Thyroid gland (tissue), 4 donors: Measurements from ENCODE around the gene TUBB1. TPM values are rescaled to one million over a fixed set of nuclear protein-coding genes. Genes with fewer than 3 reads are reported as not detected.
A peak's percentile ranks its signal among the peaks of the same experiment; 100 is the strongest.
"Not testable (repeated sequence)": the region's sequence is repeated elsewhere in the genome, so short reads cannot be mapped to it uniquely, and the experiment has no call there.

Experiments used
- DNase-seq, 2 donors: peaks; one replicate each; pipeline ENCODE4 v3.0.0-alpha.2; 2019
- H3K27ac ChIP-seq, 3 donors: fragments of 200-600 bp; sonication (generic); 1 replicate in 2 of 3; 2 replicates in 1 of 3; pipeline ENCODE4 v1.5.1; 2016 to 2019; ENCODE audit warnings: mild to moderate bottlenecking in 1 of 3, moderate library complexity in 1 of 3
- H3K27me3 ChIP-seq: fragments of 200-600 bp; sonication (generic); one replicate; pipeline ENCODE4 v1.5.1; 2019
- H3K36me3 ChIP-seq, 2 donors: fragments of 200-600 bp; sonication (generic); one replicate each; pipeline ENCODE4 v1.5.1; 2016 to 2019
- H3K4me1 ChIP-seq, 2 donors: fragments of 200-600 bp; sonication (generic); one replicate each; pipeline ENCODE4 v1.5.1; 2017 to 2019
- H3K4me3 ChIP-seq, 3 donors: fragments of 200-600 bp; sonication (generic); replicated peaks in 1 of 3; 1 replicate in 2 of 3; 2 replicates in 1 of 3; pipeline ENCODE4 v1.5.1; 2016; ENCODE audit warnings: mild to moderate bottlenecking in 1 of 3
- H3K9me3 ChIP-seq: fragments of 200-600 bp; sonication (generic); one replicate; pipeline ENCODE4 v1.5.1; 2017
- CTCF ChIP-seq, 6 experiments: fragments of 200-600 bp in 3 of 6; fragments of 450-650 bp in 3 of 6; sonication (generic) in 3 of 6; IDR thresholded peaks; one replicate each; pipeline ENCODE4 v1.5.1; 2016 to 2019; ENCODE audit warnings: antibody characterized with exemption in 6 of 6, mild to moderate bottlenecking in 2 of 6, inconsistent platforms in 1 of 6, moderate library complexity in 1 of 6
- POLR2A ChIP-seq, 2 donors: fragments of 450-650 bp; IDR thresholded peaks; one replicate each; pipeline ENCODE4 v1.6.1; 2017; ENCODE audit warnings: antibody characterized with exemption in 2 of 2, mild to moderate bottlenecking in 2 of 2, moderate library complexity in 1 of 2
- WGBS, 2 donors: methylation state at CpG; one replicate each; pipeline ENCODE4 v1.1.5; 2017; 5-methylcytosine and 5-hydroxymethylcytosine counted together
- intact Hi-C: fragments of 100-400 bp; cut with DNase I; formaldehyde crosslinking; loops from one replicate; pipeline ENCODE4 v1.15.1; 2023
- total RNA-seq, 4 donors: library from RNA; depleted of rRNA; stranded (reverse); fragments of >200 nt; gene quantifications; one replicate each; pipeline ENCODE4 v1.2.3, GENCODE V29; 2016

The TUBB1 gene
- total RNA-seq, 4 donors from 2014 or later = 0.11 to 0.46 TPM; not detected in 2

GRCh38 chr20:59010995-59011873 lies 8.0 kb upstream of the TUBB1 start:
- TF ChIP-seq POLR2A (IDR thresholded peaks at IDR 0.05) = no peak
- TF ChIP-seq CTCF (IDR thresholded peaks at IDR 0.05) = no peak
- H3K4me1 ChIP-seq = peaks cover 22 to 25% of the 10 kb centered on the region in 2 donors
- peak overlapping the region in 2 of 3 donors; percentile 49 to 56 for H3K27ac ChIP-seq
- H3K36me3 ChIP-seq = no peaks in the 10 kb centered on the region
- DNase-seq = peak in 1 of 2 donors; percentile 21
- intact Hi-C loops = no loop called here
- no peak overlapping the region for H3K4me3 ChIP-seq
- H3K9me3 ChIP-seq = no peaks in the 10 kb centered on the region
- WGBS, 2 donors = 71 to 74% methylated on average over 17 of the region's 17 CpGs
- H3K27me3 ChIP-seq = no peaks in the 10 kb centered on the region

GRCh38 chr20:59011874-59012157 lies 7.4 kb upstream of the TUBB1 start:
- H3K27me3 ChIP-seq = not testable (repeated sequence)
- 88 to 89% methylated on average over 3 of the region's 3 CpGs for WGBS, 2 donors

GRCh38 chr20:59013031-59013951 lies 5.9 kb upstream of the TUBB1 start:
- Histone ChIP-seq H3K4me1 (peaks cover 12% of the 10 kb centered on the region in 2 donors), H3K36me3 (no peaks in the 10 kb centered on the region), H3K27ac (no peak overlapping the region), H3K9me3 (no peaks in the 10 kb centered on the region), H3K27me3 (no peaks in the 10 kb centered on the region), H3K4me3 (no peak overlapping the region)
- 88 to 89% methylated on average over 17 of the region's 17 CpGs for WGBS, 2 donors
- no peak for DNase-seq
- intact Hi-C loops = no loop called here
- TF ChIP-seq CTCF (IDR thresholded peaks at IDR 0.05) = no peak
- no peak for TF ChIP-seq POLR2A (IDR thresholded peaks at IDR 0.05)

More at GRCh38 chr20:59011874-59012157, 7.4 kb upstream of the TUBB1 start:
- intact Hi-C loops, DNase-seq, H3K4me3 ChIP-seq, H3K9me3 ChIP-seq, H3K36me3 ChIP-seq, H3K27ac ChIP-seq: not testable (repeated sequence)
- H3K4me1 ChIP-seq = peaks cover 18 to 23% of the 10 kb centered on the region in 2 donors

GRCh38 chr20:59013959-59014608 lies 5.1 kb upstream of the TUBB1 start:
- H3K4me3 ChIP-seq = no peak overlapping the region
- no peak overlapping the region for H3K27ac ChIP-seq
- WGBS, 2 donors = 73 to 82% methylated on average over 13 of the region's 13 CpGs
- TF ChIP-seq CTCF (IDR thresholded peaks at IDR 0.05) (no peak), POLR2A (IDR thresholded peaks at IDR 0.05) (no peak)
- no peak for DNase-seq
- H3K9me3 ChIP-seq = no peaks in the 10 kb centered on the region
- intact Hi-C loops = no loop called here
- H3K27me3 ChIP-seq = no peaks in the 10 kb centered on the region
- peaks cover 12% of the 10 kb centered on the region in 2 donors for H3K4me1 ChIP-seq
- no peaks in the 10 kb centered on the region for H3K36me3 ChIP-seq

GRCh38 chr20:59014680-59015389 lies 4.4 kb upstream of the TUBB1 start:
- Histone ChIP-seq H3K9me3 (no peaks in the 10 kb centered on the region), H3K27ac (no peak overlapping the region), H3K36me3 (no peaks in the 10 kb centered on the region), H3K4me1 (peaks cover 9 to 12% of the 10 kb centered on the region in 2 donors), H3K27me3 (no peaks in the 10 kb centered on the region), H3K4me3 (no peak overlapping the region)
- TF ChIP-seq CTCF (IDR thresholded peaks at IDR 0.05) (no peak), POLR2A (IDR thresholded peaks at IDR 0.05) (no peak)
- intact Hi-C loops = no loop called here
- no peak for DNase-seq
- 89 to 94% methylated on average over 8 to 16 of the region's 17 CpGs for WGBS, 2 donors
